GM12891 (cell line): ENCODE measurements around the gene RNF213.

Experiments used
- PAX5 ChIP-seq: IDR thresholded peaks from 2 replicates; pipeline ENCODE4 v1.6.1; 2011; ENCODE audit warnings: low read length, moderate library complexity, mild to moderate bottlenecking; ENCODE audit not compliant: insufficient read depth, severe bottlenecking
- POLR2A ChIP-seq: IDR thresholded peaks from 2 replicates; pipeline ENCODE4 v1.6.1; 2011; ENCODE audit warnings: low read depth, low read length, control low read depth
- POLR2AphosphoS5 ChIP-seq: IDR thresholded peaks from 2 replicates; pipeline ENCODE4 v1.6.1; 2011; ENCODE audit warnings: low read depth, low read length, control low read depth
- SPI1 ChIP-seq: IDR thresholded peaks from 2 replicates; pipeline ENCODE4 v1.6.1; 2011; ENCODE audit warnings: low read depth, low read length, control low read depth
- TAF1 ChIP-seq: IDR thresholded peaks from 2 replicates; pipeline ENCODE4 v1.6.1; 2011; ENCODE audit warnings: low read depth, low read length, control low read depth

GRCh38 chr17:80253631-80254395, 6.8 kb upstream of the RNF213 start:
- no peak for TF ChIP-seq POLR2A
- no peak for TF ChIP-seq POLR2AphosphoS5
- no peak for TF ChIP-seq SPI1
- no peak for TF ChIP-seq PAX5
- TF ChIP-seq TAF1 = no peak
